ENCODE measurements around the gene RBM4B.

The RBM4B gene

GRCh38 chr11:66687831-66688281 lies 10.2 kb upstream of the RBM4B start:
- no peak for DNase-seq (ENCODE audit: low read depth in 1 of 2, low spot score in 1 of 2)

- no peak for DNase-seq (ENCODE audit: low read depth in 1 of 2, low spot score in 1 of 2)
Measured at GRCh38 chr11:66686801-66687750, 9.4 kb upstream of the RBM4B start.

- DNase-seq (ENCODE audit: low read depth in 1 of 2, low spot score in 1 of 2) = no peak
Measured at GRCh38 chr11:66686100-66686785, 8.6 kb upstream of the RBM4B start.

- DNase-seq (ENCODE audit: low read depth in 1 of 2, low spot score in 1 of 2) = no peak
Measured at GRCh38 chr11:66685276-66686099, 7.8 kb upstream of the RBM4B start.

GRCh38 chr11:66684635-66685034 lies 6.9 kb upstream of the RBM4B start:
- no peak for DNase-seq (ENCODE audit: low read depth in 1 of 2, low spot score in 1 of 2)

GRCh38 chr11:66683877-66684276 lies 6.2 kb upstream of the RBM4B start:
- no peak for DNase-seq (ENCODE audit: low read depth in 1 of 2, low spot score in 1 of 2)

GRCh38 chr11:66680966-66681645 lies 3.4 kb upstream of the RBM4B start:
- DNase-seq (ENCODE audit: low read depth in 1 of 2, low spot score in 1 of 2) = no peak

GRCh38 chr11:66676931-66677598 lies 622 bp downstream of the RBM4B start:
- DNase-seq (ENCODE audit: low read depth in 1 of 2, low spot score in 1 of 2) = no peak

GRCh38 chr11:66676282-66676919 lies 1.3 kb downstream of the RBM4B start:
- no peak for DNase-seq (ENCODE audit: low read depth in 1 of 2, low spot score in 1 of 2)

- no peak for DNase-seq (ENCODE audit: low read depth in 1 of 2, low spot score in 1 of 2)
Measured at GRCh38 chr11:66674964-66675602, 2.6 kb downstream of the RBM4B start.

- no peak for DNase-seq (ENCODE audit: low read depth in 1 of 2, low spot score in 1 of 2)
Measured at GRCh38 chr11:66670816-66671215, 6.9 kb downstream of the RBM4B start.

GRCh38 chr11:66665369-66665768 lies 12.3 kb downstream of the RBM4B start:
- DNase-seq (ENCODE audit: low read depth in 1 of 2, low spot score in 1 of 2) = no peak

GRCh38 chr11:66663741-66664296 lies 13.9 kb downstream of the RBM4B start:
- no peak for DNase-seq (ENCODE audit: low read depth in 1 of 2, low spot score in 1 of 2)

GRCh38 chr11:66659763-66660162 lies 17.9 kb downstream of the RBM4B start:
- DNase-seq (ENCODE audit: low read depth in 1 of 2, low spot score in 1 of 2) = no peak

- no peak for DNase-seq (ENCODE audit: low read depth in 1 of 2, low spot score in 1 of 2)
Measured at GRCh38 chr11:66653123-66653522, 24.6 kb downstream of the RBM4B start.

- DNase-seq (ENCODE audit: low read depth in 1 of 2, low spot score in 1 of 2) = no peak
Measured at GRCh38 chr11:66652651-66653050, 25.0 kb downstream of the RBM4B start.

- DNase-seq (ENCODE audit: low read depth in 1 of 2, low spot score in 1 of 2) = no peak
Measured at GRCh38 chr11:66651016-66651415, 26.7 kb downstream of the RBM4B start.

GRCh38 chr11:66649903-66650302 lies 27.8 kb downstream of the RBM4B start:
- DNase-seq (ENCODE audit: low read depth in 1 of 2, low spot score in 1 of 2) = no peak

GRCh38 chr11:66646828-66647227 lies 30.9 kb downstream of the RBM4B start:
- no peak for DNase-seq (ENCODE audit: low read depth in 1 of 2, low spot score in 1 of 2)

All from stimulated activated CD4-positive, alpha-beta T cell treated with anti-CD3 and anti-CD28 coated beads, Interleukin-15, amount 100 ng/mL, for 1 hour (primary cell).